ENCODE data around the gene RP2.

RP2 gene

GRCh38 chrX:46836701-46837557 lies at the start of gene RP2:
RP2 (plus strand) TSS chrX:46837043; CDS start chrX:46837101, 58 bp downstream.
- peak within 1 kb of the TSS; percentile 66 for H3K4me3 ChIP-seq (ENCODE audit: low read length)
- TF ChIP-seq ZNF274 (IDR thresholded peaks at IDR 0.05; ENCODE audit: low read depth, low read length) = no peak

DNA sequence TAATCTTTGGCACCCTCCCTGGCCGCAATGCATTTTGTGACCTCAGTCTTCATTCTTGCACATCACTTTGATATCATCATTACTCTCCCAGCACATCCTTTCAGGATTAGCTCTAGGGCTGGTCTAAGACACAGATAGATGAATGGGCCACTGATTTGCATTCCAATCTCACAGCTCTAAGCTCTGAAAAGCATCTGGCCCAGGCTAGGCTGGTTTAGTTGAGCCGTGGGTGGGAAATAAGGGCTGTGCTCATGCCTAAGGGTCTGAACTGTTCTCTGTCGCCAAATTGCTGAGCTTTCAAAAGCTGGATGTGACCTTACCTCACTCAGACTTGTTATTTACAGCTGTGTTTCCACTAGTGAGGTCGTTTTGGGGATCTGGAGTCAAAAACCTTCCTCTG lies 47.9 kb upstream of the RP2 start:
- TF ChIP-seq ZNF274 (IDR thresholded peaks at IDR 0.05; ENCODE audit: low read depth, low read length) = no peak
- no peak overlapping the region for H3K4me3 ChIP-seq (ENCODE audit: low read length)

GRCh38 chrX:46791927-46792809 lies 44.7 kb upstream of the RP2 start:
- no peak for TF ChIP-seq ZNF274 (IDR thresholded peaks at IDR 0.05; ENCODE audit: low read depth, low read length)
- no peak overlapping the region for H3K4me3 ChIP-seq (ENCODE audit: low read length)

DNA sequence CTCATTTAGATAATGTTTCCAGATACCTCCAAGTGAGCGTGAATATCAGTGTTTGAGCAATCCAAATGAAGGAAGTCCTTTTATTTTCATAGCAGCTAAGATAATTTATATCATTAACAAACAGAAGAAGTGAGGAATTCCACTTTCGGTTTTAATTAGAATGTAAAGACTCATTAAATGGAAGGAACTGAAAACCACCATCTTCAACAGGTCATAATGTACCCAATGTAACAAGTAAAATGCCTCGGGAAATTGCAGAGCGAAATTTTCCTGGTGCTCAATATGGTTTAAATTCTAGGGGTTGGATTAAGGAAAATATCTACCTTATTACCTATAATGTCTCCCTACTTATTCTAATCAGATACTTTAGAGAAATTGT lies 44.0 kb upstream of the RP2 start:
- no peak for TF ChIP-seq ZNF274 (IDR thresholded peaks at IDR 0.05; ENCODE audit: low read depth, low read length)
- H3K4me3 ChIP-seq (ENCODE audit: low read length) = no peak overlapping the region

GRCh38 chrX:46793386-46794143 lies 43.3 kb upstream of the RP2 start:
- TF ChIP-seq ZNF274 (IDR thresholded peaks at IDR 0.05; ENCODE audit: low read depth, low read length) = no peak
- H3K4me3 ChIP-seq (ENCODE audit: low read length) = no peak overlapping the region

DNA sequence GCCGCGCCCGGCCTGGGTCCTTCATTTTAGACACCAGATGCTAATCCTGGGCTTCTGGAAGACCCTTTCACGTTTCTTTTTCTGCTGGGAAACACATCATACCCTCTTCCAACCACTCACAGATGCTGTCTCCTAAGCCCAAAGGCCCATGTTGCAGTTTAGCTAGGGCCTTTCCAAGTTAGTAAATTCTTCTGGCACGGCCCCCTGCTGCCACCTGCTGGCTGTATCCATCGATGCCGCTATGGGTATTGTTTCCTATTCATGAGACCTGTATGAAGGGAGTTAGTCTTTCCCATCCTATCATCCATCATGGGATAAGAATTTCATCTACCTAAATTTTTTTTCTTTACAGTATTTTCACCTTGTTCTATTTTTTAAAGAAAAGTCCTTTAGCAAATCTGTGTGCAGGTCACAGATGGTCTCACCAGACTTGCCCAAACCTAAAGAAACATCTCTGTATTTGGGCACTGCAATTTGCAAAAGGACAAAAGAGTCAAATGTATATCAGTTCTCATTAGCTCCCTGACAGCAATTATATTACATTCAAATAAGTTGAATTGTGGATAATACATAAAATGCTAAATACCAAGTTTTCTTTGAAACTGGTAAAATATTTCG lies 40.2 kb upstream of the RP2 start:
- no peak for TF ChIP-seq ZNF274 (IDR thresholded peaks at IDR 0.05; ENCODE audit: low read depth, low read length)

GRCh38 chrX:46803140-46803539 lies 33.7 kb upstream of the RP2 start:
- no peak overlapping the region for H3K4me3 ChIP-seq (ENCODE audit: low read length)
- TF ChIP-seq ZNF274 (IDR thresholded peaks at IDR 0.05; ENCODE audit: low read depth, low read length) = no peak

More for the DNA sequence above, 40.2 kb upstream of the RP2 start:
- no peak overlapping the region for H3K4me3 ChIP-seq (ENCODE audit: low read length)

- H3K4me3 ChIP-seq (ENCODE audit: low read length) = no peak overlapping the region
- TF ChIP-seq ZNF274 (IDR thresholded peaks at IDR 0.05; ENCODE audit: low read depth, low read length) = no peak
Observed at GRCh38 chrX:46805270-46805669, 31.6 kb upstream of the RP2 start.

DNA sequence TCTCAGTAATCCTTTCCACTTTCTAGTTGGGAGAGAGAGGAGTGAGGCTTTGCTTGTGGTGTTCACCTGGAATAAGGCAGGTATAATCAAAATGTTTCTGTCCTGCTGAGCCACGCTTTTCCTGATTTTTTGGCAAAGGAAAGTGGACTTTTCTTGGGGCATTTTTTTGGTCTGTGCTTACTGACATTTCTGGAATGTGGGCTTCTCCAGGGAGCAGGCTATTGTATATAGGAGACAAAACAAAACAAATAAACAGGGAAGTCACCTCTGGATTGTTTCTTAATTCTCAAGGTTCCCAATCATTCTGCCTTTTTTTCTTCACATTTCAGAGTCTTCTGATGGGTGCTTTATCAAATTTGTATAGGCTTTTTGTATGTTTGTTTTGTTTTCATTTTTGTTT lies 25.7 kb upstream of the RP2 start:
- no peak overlapping the region for H3K4me3 ChIP-seq (ENCODE audit: low read length)
- no peak for TF ChIP-seq ZNF274 (IDR thresholded peaks at IDR 0.05; ENCODE audit: low read depth, low read length)

- no peak for TF ChIP-seq ZNF274 (IDR thresholded peaks at IDR 0.05; ENCODE audit: low read depth, low read length)
- H3K4me3 ChIP-seq (ENCODE audit: low read length) = no peak overlapping the region
Observed at GRCh38 chrX:46812445-46812844, 24.4 kb upstream of the RP2 start.

DNA sequence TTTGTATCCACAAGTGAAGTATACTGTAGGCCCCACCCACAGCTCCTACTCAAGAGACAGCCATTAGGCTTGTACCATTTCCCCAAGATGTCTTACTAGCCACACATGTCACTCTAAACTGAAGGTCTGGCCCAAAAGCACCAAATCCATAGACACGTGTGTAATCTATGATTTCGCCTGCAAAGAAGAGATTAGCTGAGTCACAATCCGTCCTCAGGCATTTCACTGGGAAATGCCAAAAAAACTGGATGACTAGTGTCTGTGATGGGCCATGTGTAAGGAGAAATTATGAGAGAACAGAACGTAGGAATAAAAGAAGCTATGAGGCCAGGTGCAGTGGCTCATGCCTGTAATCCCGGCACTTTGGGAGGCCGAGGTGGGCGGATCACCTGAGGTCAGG lies 21.9 kb upstream of the RP2 start:
- TF ChIP-seq ZNF274 (IDR thresholded peaks at IDR 0.05; ENCODE audit: low read depth, low read length) = no peak
- H3K4me3 ChIP-seq (ENCODE audit: low read length) = no peak overlapping the region

- no peak overlapping the region for H3K4me3 ChIP-seq (ENCODE audit: low read length)
- no peak for TF ChIP-seq ZNF274 (IDR thresholded peaks at IDR 0.05; ENCODE audit: low read depth, low read length)
Observed at GRCh38 chrX:46819136-46819535, 17.7 kb upstream of the RP2 start.

DNA sequence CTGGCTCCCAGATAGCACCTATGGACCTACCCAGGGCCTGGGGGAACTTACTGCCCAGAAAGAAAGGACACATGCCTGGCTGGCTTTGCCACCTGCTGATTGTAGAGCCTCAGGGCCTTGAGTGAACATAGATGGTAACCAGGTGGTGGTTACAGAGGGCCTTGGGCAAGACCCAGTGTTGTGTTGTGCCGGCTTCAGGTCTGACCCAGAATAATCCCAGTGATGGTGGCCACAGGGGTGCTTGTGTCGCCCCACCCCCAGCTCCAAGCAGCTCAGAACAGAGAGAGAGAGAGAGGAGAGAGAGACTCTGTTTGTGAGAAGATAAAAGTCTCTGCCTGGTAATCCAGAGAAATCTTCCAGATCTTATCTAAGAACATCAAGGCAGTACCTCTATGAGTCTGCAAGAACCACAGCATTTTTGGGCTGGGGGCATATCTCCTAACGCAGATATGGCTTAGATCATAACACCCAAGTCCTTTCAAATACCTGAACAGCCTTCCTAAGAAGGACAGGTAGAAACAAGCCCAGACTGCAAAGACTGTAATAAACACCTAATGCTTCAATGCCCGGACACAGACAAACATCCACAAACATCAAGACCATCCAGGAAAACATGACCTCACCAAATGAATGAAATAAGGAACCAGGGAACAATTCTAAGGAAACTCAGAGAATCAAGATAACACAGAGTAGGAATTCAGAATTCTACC lies 16.3 kb upstream of the RP2 start:
- TF ChIP-seq ZNF274 (IDR thresholded peaks at IDR 0.05; ENCODE audit: low read depth, low read length) = no peak
- H3K4me3 ChIP-seq (ENCODE audit: low read length) = no peak overlapping the region

Data from GM08714 (cell line).